SW480 (cell line): ENCODE results near the gene GUCA1C.
A peak's percentile ranks its signal among the peaks of the same experiment; 100 is the strongest.

Source experiments
- DNase-seq: peaks from one replicate; pipeline ENCODE4 v3.0.0-alpha.2; 2016; ENCODE audit warnings: low spot score

Gene GUCA1C

GRCh38 chr3:108907194-108907593 lies 46.5 kb downstream of the GUCA1C start:
- no peak for DNase-seq

DNA sequence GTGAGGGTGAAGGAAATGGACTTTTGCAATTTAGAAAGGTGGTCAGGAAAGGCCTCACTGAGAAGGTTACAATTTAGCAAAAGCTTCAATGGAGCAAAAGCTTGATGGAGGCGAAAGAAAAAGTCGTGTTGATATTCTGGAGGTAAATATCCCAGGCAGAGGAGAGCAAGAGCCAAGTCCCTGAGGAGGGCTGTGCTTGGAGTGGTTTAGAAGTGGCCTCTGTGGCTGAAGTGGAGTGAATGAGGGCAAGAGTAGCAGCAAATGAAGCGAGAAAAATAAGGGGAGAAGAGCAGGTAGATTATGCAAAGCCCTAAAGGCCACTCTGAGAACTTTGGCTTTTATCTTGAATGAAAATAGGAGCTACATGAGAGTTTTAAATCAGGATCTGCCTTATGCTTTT lies 54.1 kb downstream of the GUCA1C start:
- DNase-seq: no peak

GRCh38 chr3:108897883-108898282 lies 55.8 kb downstream of the GUCA1C start:
- no peak for DNase-seq

GRCh38 chr3:108894981-108895380 lies 58.7 kb downstream of the GUCA1C start:
- no peak for DNase-seq

- DNase-seq: no peak
Measured at GRCh38 chr3:108891833-108892232, 61.8 kb downstream of the GUCA1C start.

- no peak for DNase-seq
Measured at GRCh38 chr3:108887777-108888176, 65.9 kb downstream of the GUCA1C start.

DNA sequence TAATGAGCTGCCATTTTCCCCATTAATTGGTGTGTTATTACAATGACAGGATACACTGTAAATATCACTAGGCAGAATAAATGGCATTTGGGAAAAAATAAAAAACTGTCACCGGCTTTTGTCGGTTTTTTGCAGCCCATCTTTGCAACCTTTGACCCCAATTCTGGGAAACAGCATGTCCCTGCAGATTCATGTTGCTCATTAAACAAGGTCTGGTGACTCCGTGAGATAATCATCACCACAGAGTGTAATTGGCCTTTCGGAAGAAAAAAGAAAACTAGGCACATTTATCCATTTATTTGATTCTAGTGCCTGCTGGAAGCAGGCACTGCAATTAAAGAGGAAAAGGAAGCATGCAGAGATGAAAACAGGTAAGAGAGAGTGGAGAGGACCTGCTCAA lies 66.6 kb downstream of the GUCA1C start:
- no peak for DNase-seq

GRCh38 chr3:108883373-108883772 lies 70.3 kb downstream of the GUCA1C start:
- no peak for DNase-seq

DNA sequence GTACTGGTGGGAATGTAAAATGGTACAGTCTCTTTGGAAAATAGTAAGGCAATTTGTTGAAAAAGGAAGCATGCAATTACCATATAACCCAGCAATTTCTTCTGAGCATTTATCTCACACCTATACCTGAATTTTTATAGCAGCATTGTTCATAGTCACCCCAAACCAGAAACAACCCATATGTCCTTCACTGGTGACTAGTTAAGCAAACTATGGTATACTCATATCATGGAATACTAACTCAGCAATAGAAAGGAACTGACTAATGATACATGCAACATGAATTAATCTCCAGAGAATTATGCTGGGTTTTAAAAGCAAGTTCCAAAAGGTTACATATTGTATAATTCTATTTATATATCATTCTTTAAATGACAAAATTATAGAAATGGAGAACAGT lies 70.9 kb downstream of the GUCA1C start:
- no peak for DNase-seq

- DNase-seq: no peak
Measured at GRCh38 chr3:108879915-108880314, 73.8 kb downstream of the GUCA1C start.

DNA sequence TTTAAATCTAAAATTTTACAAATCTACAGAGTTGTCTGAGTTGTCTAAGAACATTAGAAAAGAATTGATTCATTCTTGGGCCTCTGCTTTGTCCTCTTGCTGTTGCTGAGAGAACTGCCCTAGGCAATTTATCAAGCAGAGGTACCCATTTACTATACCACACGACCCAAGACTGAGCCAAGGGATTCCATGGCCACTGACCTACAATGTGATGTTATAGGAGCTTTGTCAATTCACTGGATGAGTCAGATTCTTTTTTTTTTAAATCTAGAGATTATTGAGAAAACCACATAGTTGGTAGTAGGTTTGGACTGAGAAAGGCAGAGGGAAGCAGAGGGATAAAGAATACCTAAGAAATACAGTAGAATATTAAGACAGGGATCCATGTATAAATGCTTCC lies 75.8 kb downstream of the GUCA1C start:
- DNase-seq: no peak

- no peak for DNase-seq
Measured at GRCh38 chr3:108863799-108864135, 89.9 kb downstream of the GUCA1C start.

- DNase-seq: peak; percentile 11
Measured at GRCh38 chr3:108862865-108863798, 90.5 kb downstream of the GUCA1C start.

GRCh38 chr3:108861401-108861800 lies 92.3 kb downstream of the GUCA1C start:
- no peak for DNase-seq
